HCT116 (cell line): ENCODE measurements around the gene BEST4. TPM values are rescaled to one million over a fixed set of nuclear protein-coding genes. Genes with fewer than 3 reads are reported as not detected.
A peak's percentile ranks its signal among the peaks of the same experiment; 100 is the strongest.

Source experiments
- ATAC-seq: fragments of 200-7000 bp; cut with Tn5 transposase; 2 replicates; pipeline ENCODE4 v1.9.1; 2020; ENCODE audit warnings: mild to moderate bottlenecking, moderate library complexity
- BruUV-seq: library from RNA; stranded (reverse); fragments of 400-500 nt; replicated peaks from 2 replicates; lab custom pipeline; 2021; lab: Mats Ljungman, UMichigan
- CTCF ChIA-PET: fragments of 300-600 bp; sonication (Branson Sonifier 250); formaldehyde crosslinking; loops from one replicate; lab custom pipeline; 2021; ENCODE audit warnings: antibody characterized with exemption; lab: Charles Lee
- POLR2A ChIA-PET: fragments of 300-600, 350-600 bp; sonication (Branson Sonifier 250); formaldehyde crosslinking; loops from one replicate; lab custom pipeline; 2021; ENCODE audit warnings: antibody characterized with exemption; lab: Charles Lee
- RAD21 ChIA-PET, 2 experiments: fragments of 300-600 bp; sonication (Branson Sonifier 250); formaldehyde crosslinking; loops; one replicate each; lab custom pipeline; 2023; ENCODE audit warnings: low total read pairs in 2 of 2; ENCODE audit not compliant: uncharacterized antibody in 2 of 2, unreplicated experiment in 2 of 2, low non-redundant PET in 1 of 2; lab: Charles Lee
- DNase-seq: peaks from one replicate; pipeline ENCODE4 v3.0.0-alpha.2; 2010; ENCODE audit warnings: low read depth, low spot score
- H2AFZ ChIP-seq: fragments of 200-600 bp; shearing (Covaris generic), sonication (generic); 2 replicates; pipeline ENCODE4 v1.6.1; 2017; ENCODE audit warnings: low read depth, mixed run types, mixed read lengths, antibody characterized with exemption, low read length; ENCODE audit not compliant: poor library complexity, severe bottlenecking
- H3K27ac ChIP-seq: 2 replicates; pipeline ENCODE4 v1.5.1; 2012; ENCODE audit warnings: low read depth, low read length
- H3K27me3 ChIP-seq: fragments of 200-600 bp; sonication (generic); 2 replicates; pipeline ENCODE4 v1.6.1; 2016; ENCODE audit warnings: mixed run types, low read length, mixed read lengths; ENCODE audit not compliant: insufficient read depth
- H3K36me3 ChIP-seq, 2 experiments: fragments of 200-500 bp in 1 of 2; fragments of 200-600 bp in 1 of 2; sonication (Bioruptor generic) in 1 of 2; sonication (generic) in 1 of 2; 2 replicates each; pipeline versions ENCODE4 v1.5.1 to v1.6.1; 2014 to 2016; ENCODE audit warnings: low read length in 2 of 2, inconsistent platforms in 1 of 2, mixed read lengths in 1 of 2, mixed run types in 1 of 2; ENCODE audit not compliant: insufficient read depth in 2 of 2, control insufficient read depth in 1 of 2
- H3K4me1 ChIP-seq, 2 experiments: fragments of 200-600 bp in 1 of 2; sonication (generic) in 1 of 2; 2 replicates each; pipeline versions ENCODE4 v1.5.1 to v1.6.1; 2012 to 2017; ENCODE audit warnings: low read length in 2 of 2, inconsistent platforms in 1 of 2, mild to moderate bottlenecking in 1 of 2, mixed read lengths in 1 of 2, mixed run types in 1 of 2, moderate library complexity in 1 of 2; ENCODE audit not compliant: insufficient read depth in 2 of 2, control insufficient read depth in 1 of 2
- H3K4me2 ChIP-seq: fragments of 200-600 bp; sonication (generic); 2 replicates; pipeline ENCODE4 v1.6.1; 2017; ENCODE audit warnings: mixed run types, low read length, mixed read lengths
- H3K4me3 ChIP-seq, 2 experiments: fragments of 200-600 bp in 1 of 2; sonication (generic) in 1 of 2; replicated peaks in 1 of 2; 2 replicates each; pipeline ENCODE4 v1.5.1; 2011 to 2016; ENCODE audit warnings: low read length in 2 of 2, control low read depth in 1 of 2, low read depth in 1 of 2, mild to moderate bottlenecking in 1 of 2, mixed read lengths in 1 of 2, mixed run types in 1 of 2
- H3K79me2 ChIP-seq: fragments of 200-600 bp; sonication (generic); 2 replicates; pipeline ENCODE4 v1.6.1; 2017; ENCODE audit warnings: mild to moderate bottlenecking, mixed run types, low read length, moderate library complexity, mixed read lengths; ENCODE audit not compliant: insufficient read depth
- H3K9ac ChIP-seq: fragments of 200-600 bp; sonication (generic); 2 replicates; pipeline ENCODE4 v1.6.1; 2016; ENCODE audit warnings: low read length, mixed read lengths
- H3K9me2 ChIP-seq: fragments of 200-600 bp; sonication (generic), shearing (Covaris generic); 2 replicates; pipeline ENCODE4 v1.6.1; 2017; ENCODE audit warnings: mixed run types, mild to moderate bottlenecking, moderate library complexity; ENCODE audit not compliant: insufficient read depth
- H3K9me3 ChIP-seq, 2 experiments: fragments of 200-500 bp in 1 of 2; fragments of 200-600 bp in 1 of 2; sonication (Bioruptor generic) in 1 of 2; sonication (generic) in 1 of 2; 2 replicates each; pipeline ENCODE4 v1.6.1; 2014 to 2017; ENCODE audit warnings: low read length in 2 of 2, mixed read lengths in 2 of 2, inconsistent platforms in 1 of 2, low read depth in 1 of 2, mild to moderate bottlenecking in 1 of 2, mixed run types in 1 of 2, moderate library complexity in 1 of 2; ENCODE audit not compliant: control insufficient read depth in 1 of 2, insufficient read depth in 1 of 2
- H4K20me1 ChIP-seq: fragments of 200-600 bp; sonication (generic), shearing (Covaris generic); 2 replicates; pipeline ENCODE4 v1.6.1; 2017; ENCODE audit warnings: mixed run types, mild to moderate bottlenecking, moderate library complexity; ENCODE audit not compliant: insufficient read depth
- ATF3 ChIP-seq: IDR thresholded peaks from 2 replicates; pipeline ENCODE4 v1.6.1; 2012
- CBX3 ChIP-seq: IDR thresholded peaks from 2 replicates; pipeline ENCODE4 v1.6.1; 2012; ENCODE audit warnings: low read depth
- CEBPB ChIP-seq: IDR thresholded peaks from 2 replicates; pipeline ENCODE4 v1.6.1; 2012; ENCODE audit warnings: low read depth
- CTCF ChIP-seq, 3 experiments: fragments of 200-600 bp in 1 of 3; sonication (generic) in 1 of 3; IDR thresholded peaks in 2 of 3; conservative IDR thresholded peaks in 1 of 3; 2 replicates each; pipeline ENCODE4 v1.5.1; 2012 to 2017; ENCODE audit warnings: low read depth in 2 of 3, low read length in 2 of 3, antibody characterized with exemption in 1 of 3, borderline replicate concordance in 1 of 3, control low read depth in 1 of 3, mild to moderate bottlenecking in 1 of 3, mixed read lengths in 1 of 3, mixed run types in 1 of 3, moderate library complexity in 1 of 3; ENCODE audit not compliant: insufficient read depth in 1 of 3
- ELF1 ChIP-seq: IDR thresholded peaks from 2 replicates; pipeline ENCODE4 v1.6.1; 2012; ENCODE audit warnings: low read depth, borderline replicate concordance
- EZH2 ChIP-seq: fragments of 200-600 bp; sonication (generic); IDR thresholded peaks from 2 replicates; pipeline ENCODE4 v1.6.1; 2017; ENCODE audit warnings: antibody characterized with exemption, mixed run types
- EZH2phosphoT487 ChIP-seq: fragments of 200-600 bp; IDR thresholded peaks from 2 replicates; pipeline ENCODE4 v1.6.1; 2018; ENCODE audit warnings: antibody characterized with exemption, borderline replicate concordance
- FOSL1 ChIP-seq: IDR thresholded peaks from 2 replicates; pipeline ENCODE4 v1.6.1; 2012; ENCODE audit warnings: low read depth
- JUND ChIP-seq: IDR thresholded peaks from 2 replicates; pipeline ENCODE4 v1.6.1; 2012
- POLR2A ChIP-seq: IDR thresholded peaks from 2 replicates; pipeline ENCODE4 v1.7.0; 2011; ENCODE audit warnings: borderline replicate concordance; ENCODE audit not compliant: insufficient read depth, insufficient read length; ENCODE audit errors: extremely low read depth
- POLR2AphosphoS5 ChIP-seq: IDR thresholded peaks from 2 replicates; pipeline ENCODE4 v1.6.1; 2011; ENCODE audit warnings: mild to moderate bottlenecking, low read depth, low read length, moderate library complexity
- RAD21 ChIP-seq: IDR thresholded peaks from 2 replicates; pipeline ENCODE4 v1.6.1; 2012; ENCODE audit warnings: low read depth, mild to moderate bottlenecking
- REST ChIP-seq: IDR thresholded peaks from 2 replicates; pipeline ENCODE4 v1.6.1; 2012; ENCODE audit warnings: low read depth
- SIN3A ChIP-seq: IDR thresholded peaks from 2 replicates; pipeline ENCODE4 v1.6.1; 2012; ENCODE audit warnings: low read depth
- SP1 ChIP-seq: IDR thresholded peaks from 2 replicates; pipeline ENCODE4 v1.6.1; 2012; ENCODE audit warnings: low read depth
- TCF7L2 ChIP-seq: IDR thresholded peaks from 2 replicates; pipeline ENCODE4 v1.7.0; 2011; ENCODE audit warnings: borderline replicate concordance, inconsistent platforms; ENCODE audit not compliant: insufficient read depth, insufficient read length; ENCODE audit errors: extremely low read depth
- ZBTB33 ChIP-seq: IDR thresholded peaks from 2 replicates; pipeline ENCODE4 v1.6.1; 2011; ENCODE audit warnings: mild to moderate bottlenecking, low read length, moderate library complexity; ENCODE audit not compliant: insufficient replicate concordance; ENCODE audit errors: extremely low read depth
- ZFX ChIP-seq: fragments of 450-650 bp; IDR thresholded peaks from 2 replicates; pipeline ENCODE4 v1.6.1; 2017
- ZNF274 ChIP-seq: fragments of 200-500 bp; sonication (Bioruptor generic); IDR thresholded peaks from 2 replicates; pipeline ENCODE4 v1.6.1; 2014; ENCODE audit warnings: mild to moderate bottlenecking, low read depth, low read length, inconsistent platforms
- intact Hi-C: fragments of 100-400 bp; cut with micrococcal nuclease; formaldehyde crosslinking; loops from 2 replicates; pipeline ENCODE4 v1.10.0; 2022
- total RNA-seq: library from RNA; stranded (reverse); gene quantifications from one replicate; pipeline ENCODE4 v1.2.1, GENCODE V29; 2021; ENCODE audit not compliant: unreplicated experiment

BEST4 gene
- total RNA-seq, 1 experiment from 2014 or later = 0.52 TPM

- intact Hi-C loops = loop anchor here (1.0 kb wide), 1 partner anchor 8 kb away; the partner anchor contains the start of gene RNU5D-1
- POLR2A ChIA-PET = interaction anchor here (1.0 to 1.1 kb wide), 2 partner anchors 13 to 18 kb away, joined by 3 to 6 read pairs; no protein-coding TSS in a partner anchor
- Histone ChIP-seq H3K27ac (peak within 1 kb of the TSS; percentile 65), H3K4me1 (peaks cover 5 to 23% of the 10 kb centered on the region in 2 experiments; a peak in 3 of 4 replicates), H3K9me2 (no peaks in the 10 kb centered on the region), H4K20me1 (no peaks in the 10 kb centered on the region), H3K27me3 (no peaks in the 10 kb centered on the region), H3K9me3 (no peaks in the 10 kb centered on the region), H3K4me3 (peak within 1 kb of the TSS; percentile 75 to 95), H3K9ac (peak within 1 kb of the TSS; percentile 97), H2AFZ (no peak within 1 kb of the TSS), H3K36me3 (peaks cover 4 to 30% of the 10 kb centered on the region in 2 experiments; a peak in 2 of 4 replicates), H3K4me2 (peak within 1 kb of the TSS; percentile 85), H3K79me2 (peaks cover 44% of the 10 kb centered on the region)
- peak; percentile 98 for ATAC-seq
- CTCF ChIA-PET = no interaction called here
- BruUV-seq = no TSS peak
- peak; percentile 96 for DNase-seq
- RAD21 ChIA-PET = no interaction called here
- TF ChIP-seq RAD21 (no peak), EZH2phosphoT487 (no peak), CEBPB (no peak), CTCF (IDR thresholded peaks at IDR 0.05 in 2 of 3, conservative IDR thresholded peaks at IDR 0.05 in 1 of 3; ENCODE audit: borderline replicate concordance in 1 of 3, insufficient read depth in 1 of 3, low read depth in 2 of 3, low read length in 2 of 3) (no peak), EZH2 (no peak), FOSL1 (no peak), TCF7L2 (peak; percentile 19), ZNF274 (no peak), SIN3A (peak; percentile 100), JUND (no peak), POLR2AphosphoS5 (peak; percentile 99), SP1 (peak; percentile 82), CBX3 (peak; percentile 57; the same call in 1 of the 2 replicates), ZFX (no peak), ELF1 (no peak; the same call in 1 of the 2 replicates), ZBTB33 (no peak), REST (no peak), ATF3 (no peak), POLR2A (peak; percentile 98)
These were observed 48.4 kb downstream of the BEST4 start, which contains the start of gene KIF2C for GRCh38 chr1:44739307-44740178. TSS of gene KIF2C (plus strand) at chr1:44739837. CDS start at chr1:44739933, 96 bp downstream.
